HG03060 (cell line): ENCODE data around the gene SHC3.

Source experiments
- ATAC-seq: cut with Tn5 transposase; IDR thresholded peaks from one replicate; pipeline ENCODE4 v1.9.1; 2021; ENCODE audit warnings: low read depth, moderate number of reproducible peaks; ENCODE audit not compliant: unreplicated experiment

Gene SHC3

GRCh38 chr9:89036891-89037290 lies 141.7 kb downstream of the SHC3 start:
- no peak for ATAC-seq

GRCh38 chr9:89036383-89036782 lies 142.2 kb downstream of the SHC3 start:
- ATAC-seq, result no peak

GRCh38 chr9:89032661-89033060 lies 146.0 kb downstream of the SHC3 start:
- no peak for ATAC-seq

- no peak for ATAC-seq
Observed at GRCh38 chr9:89032173-89032572, 146.4 kb downstream of the SHC3 start.

GRCh38 chr9:89029788-89030187 lies 148.8 kb downstream of the SHC3 start:
- no peak for ATAC-seq

GRCh38 chr9:89026876-89027275 lies 151.7 kb downstream of the SHC3 start:
- no peak for ATAC-seq

- no peak for ATAC-seq
Observed at GRCh38 chr9:89025553-89025952, 153.1 kb downstream of the SHC3 start.

GRCh38 chr9:89024727-89025126 lies 153.9 kb downstream of the SHC3 start:
- no peak for ATAC-seq

GRCh38 chr9:89023740-89024139 lies 154.9 kb downstream of the SHC3 start:
- no peak for ATAC-seq

GRCh38 chr9:89022902-89023301 lies 155.7 kb downstream of the SHC3 start:
- no peak for ATAC-seq

GRCh38 chr9:89022001-89022759 lies 156.4 kb downstream of the SHC3 start:
- no peak for ATAC-seq

- no peak for ATAC-seq
Observed at GRCh38 chr9:89021154-89021803, 157.3 kb downstream of the SHC3 start.

GRCh38 chr9:89020754-89021153 lies 157.9 kb downstream of the SHC3 start:
- ATAC-seq, result no peak

- ATAC-seq, result no peak
Observed at GRCh38 chr9:89015336-89015735, 163.3 kb downstream of the SHC3 start.

- ATAC-seq, result no peak
Observed at GRCh38 chr9:89014153-89014552, 164.5 kb downstream of the SHC3 start.

- ATAC-seq, result no peak
Observed at GRCh38 chr9:89013660-89014059, 165.0 kb downstream of the SHC3 start.

GRCh38 chr9:89012294-89013042 lies 166.2 kb downstream of the SHC3 start:
- ATAC-seq, result no peak

- no peak for ATAC-seq
Observed at GRCh38 chr9:89011683-89012082, 166.9 kb downstream of the SHC3 start.

GRCh38 chr9:89010526-89011111 lies 168.0 kb downstream of the SHC3 start:
- ATAC-seq, result no peak

GRCh38 chr9:89010056-89010455 lies 168.6 kb downstream of the SHC3 start:
- ATAC-seq, result no peak

- ATAC-seq, result no peak
Observed at GRCh38 chr9:89009546-89009840, 169.1 kb downstream of the SHC3 start.
